GM21619 (cell line): ENCODE data around the gene XPO6.
"Not testable (repeated sequence)": the region's sequence is repeated elsewhere in the genome, so short reads cannot be mapped to it uniquely, and the experiment has no call there.

Source experiments
- ATAC-seq: cut with Tn5 transposase; IDR thresholded peaks from one replicate; pipeline ENCODE4 v1.9.1; 2021; ENCODE audit not compliant: unreplicated experiment

Gene XPO6

GRCh38 chr16:28117168-28117565 is 94.6 kb downstream of the XPO6 start:
- no peak for ATAC-seq

- not testable (repeated sequence) for ATAC-seq
Observed at GRCh38 chr16:28115866-28116265, 95.9 kb downstream of the XPO6 start.

- ATAC-seq = no peak
Observed at GRCh38 chr16:28112908-28113307, 98.9 kb downstream of the XPO6 start.

GRCh38 chr16:28110977-28111376 is 100.8 kb downstream of the XPO6 start:
- ATAC-seq = no peak

GRCh38 chr16:28110479-28110878 is 101.3 kb downstream of the XPO6 start:
- ATAC-seq = no peak

GRCh38 chr16:28110074-28110473 is 101.7 kb downstream of the XPO6 start:
- no peak for ATAC-seq

- ATAC-seq = no peak
Observed at GRCh38 chr16:28108590-28109247, 103.0 kb downstream of the XPO6 start.

- ATAC-seq = no peak
Observed at GRCh38 chr16:28107232-28107631, 104.5 kb downstream of the XPO6 start.

- ATAC-seq = no peak
Observed at GRCh38 chr16:28106467-28107215, 105.1 kb downstream of the XPO6 start.

GRCh38 chr16:28105954-28106353 is 105.8 kb downstream of the XPO6 start:
- ATAC-seq = no peak

- ATAC-seq = no peak
Observed at GRCh38 chr16:28105297-28105696, 106.5 kb downstream of the XPO6 start.

GRCh38 chr16:28104404-28104803 is 107.4 kb downstream of the XPO6 start:
- no peak for ATAC-seq

- no peak for ATAC-seq
Observed at GRCh38 chr16:28103516-28104170, 108.1 kb downstream of the XPO6 start.

GRCh38 chr16:28101533-28101890 is 110.3 kb downstream of the XPO6 start:
- ATAC-seq = no peak

GRCh38 chr16:28100810-28101532 is 110.8 kb downstream of the XPO6 start:
- ATAC-seq = no peak

GRCh38 chr16:28098959-28099945 is 112.5 kb downstream of the XPO6 start:
- no peak for ATAC-seq

GRCh38 chr16:28098171-28098958 is 113.4 kb downstream of the XPO6 start:
- no peak for ATAC-seq

- ATAC-seq = no peak
Observed at GRCh38 chr16:28096983-28097899, 114.5 kb downstream of the XPO6 start.

GRCh38 chr16:28093385-28093725 is 118.4 kb downstream of the XPO6 start:
- no peak for ATAC-seq
